ENCODE results near the gene TMEM106B.

DNA sequence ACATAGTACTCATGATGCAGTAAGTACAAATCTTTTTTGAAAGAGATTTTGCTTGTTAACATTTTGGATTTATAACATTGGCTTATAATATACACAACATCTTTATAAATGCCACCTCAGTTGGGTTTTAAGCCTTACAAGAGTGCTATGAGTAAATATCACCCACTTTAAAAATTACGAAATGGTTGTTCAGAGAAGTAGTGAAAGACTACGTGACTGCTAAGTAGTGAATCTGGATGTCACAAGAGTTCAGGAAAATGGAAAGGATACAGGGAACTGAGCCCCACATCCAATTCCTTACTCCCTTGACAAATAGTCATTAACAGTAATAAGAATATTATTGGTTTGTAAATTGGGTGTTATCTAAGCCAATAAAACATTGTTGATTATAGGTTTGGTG lies 20.0 kb downstream of the TMEM106B start:
- TF ChIP-seq POLR2A (IDR thresholded peaks at IDR 0.05; ENCODE audit: low read depth, low read length) (no peak), EZH2 (IDR thresholded peaks at IDR 0.05; ENCODE audit: borderline replicate concordance, low read depth, low read length, severe bottlenecking) (no peak), JUN (IDR thresholded peaks at IDR 0.05; ENCODE audit: borderline replicate concordance, insufficient read depth, insufficient read length, low read depth) (no peak), POLR2AphosphoS5 (IDR thresholded peaks at IDR 0.05; ENCODE audit: insufficient read depth, low read depth, low read length) (no peak), GATA2 (IDR thresholded peaks at IDR 0.05; ENCODE audit: insufficient read depth, insufficient read length, low read depth, low read length) (no peak), MYC (IDR thresholded peaks at IDR 0.05; ENCODE audit: low read depth, low read length) (no peak)
- TF ChIP-seq, protein P1, sequence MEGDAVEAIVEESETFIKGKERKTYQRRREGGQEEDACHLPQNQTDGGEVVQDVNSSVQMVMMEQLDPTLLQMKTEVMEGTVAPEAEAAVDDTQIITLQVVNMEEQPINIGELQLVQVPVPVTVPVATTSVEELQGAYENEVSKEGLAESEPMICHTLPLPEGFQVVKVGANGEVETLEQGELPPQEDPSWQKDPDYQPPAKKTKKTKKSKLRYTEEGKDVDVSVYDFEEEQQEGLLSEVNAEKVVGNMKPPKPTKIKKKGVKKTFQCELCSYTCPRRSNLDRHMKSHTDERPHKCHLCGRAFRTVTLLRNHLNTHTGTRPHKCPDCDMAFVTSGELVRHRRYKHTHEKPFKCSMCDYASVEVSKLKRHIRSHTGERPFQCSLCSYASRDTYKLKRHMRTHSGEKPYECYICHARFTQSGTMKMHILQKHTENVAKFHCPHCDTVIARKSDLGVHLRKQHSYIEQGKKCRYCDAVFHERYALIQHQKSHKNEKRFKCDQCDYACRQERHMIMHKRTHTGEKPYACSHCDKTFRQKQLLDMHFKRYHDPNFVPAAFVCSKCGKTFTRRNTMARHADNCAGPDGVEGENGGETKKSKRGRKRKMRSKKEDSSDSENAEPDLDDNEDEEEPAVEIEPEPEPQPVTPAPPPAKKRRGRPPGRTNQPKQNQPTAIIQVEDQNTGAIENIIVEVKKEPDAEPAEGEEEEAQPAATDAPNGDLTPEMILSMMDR (IDR thresholded peaks at IDR 0.05; ENCODE audit: extremely low read depth in 1 of 2, insufficient read depth in 1 of 2, low read depth in 1 of 2, low read length in 2 of 2), result no peak
- TF ChIP-seq, protein P2, sequence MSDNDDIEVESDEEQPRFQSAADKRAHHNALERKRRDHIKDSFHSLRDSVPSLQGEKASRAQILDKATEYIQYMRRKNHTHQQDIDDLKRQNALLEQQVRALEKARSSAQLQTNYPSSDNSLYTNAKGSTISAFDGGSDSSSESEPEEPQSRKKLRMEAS (IDR thresholded peaks at IDR 0.05; ENCODE audit: insufficient read depth, insufficient read length), result no peak

All from endothelial cell of umbilical vein (primary cell).